Esophagus muscularis mucosa (tissue), 3 donors: ENCODE results near the gene PGP.

Experiments used
- POLR2AphosphoS5 ChIP-seq, 2 donors: sonication (generic); formaldehyde crosslinking; IDR thresholded peaks; one replicate each; pipeline ENCODE4 v1.6.1; 2017; ENCODE audit warnings: antibody characterized with exemption in 2 of 2
- TF ChIP-seq, protein P1 (sequence below), 3 experiments: fragments of 200-600 bp in 2 of 3; fragments of 450-650 bp in 1 of 3; sonication (generic) in 2 of 3; IDR thresholded peaks; one replicate each; pipeline ENCODE4 v1.5.1; 2017 to 2019; ENCODE audit warnings: antibody characterized with exemption in 3 of 3, mild to moderate bottlenecking in 2 of 3, moderate library complexity in 1 of 3

DNA sequence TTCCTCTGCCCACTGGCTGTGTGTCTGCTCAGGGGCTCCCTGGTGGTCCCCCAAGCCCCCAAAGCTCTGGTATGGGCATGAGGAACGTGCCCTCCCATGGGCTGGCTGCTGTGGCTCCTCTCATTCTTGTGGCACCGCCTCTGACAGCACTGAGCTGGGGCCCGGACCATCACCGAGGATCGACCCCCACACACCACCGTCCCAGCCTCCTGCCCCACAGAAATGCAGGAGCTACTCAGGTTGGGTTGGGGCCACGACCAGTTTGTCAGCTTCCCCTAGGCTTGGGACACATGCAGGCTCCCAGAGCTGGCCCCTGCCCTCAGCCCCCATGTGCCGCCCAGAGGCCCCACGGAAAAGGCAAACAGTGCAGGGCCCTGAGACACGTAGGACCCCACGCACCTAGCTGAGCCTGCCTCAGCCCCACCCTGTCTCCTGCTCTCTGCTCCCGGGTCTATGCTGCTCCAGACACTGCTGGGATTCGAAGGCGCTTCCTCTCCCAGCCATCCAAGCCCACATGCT lies 15.0 kb downstream of the PGP start:
- no peak for TF ChIP-seq POLR2AphosphoS5 (IDR thresholded peaks at IDR 0.05)
- TF ChIP-seq, protein P1, sequence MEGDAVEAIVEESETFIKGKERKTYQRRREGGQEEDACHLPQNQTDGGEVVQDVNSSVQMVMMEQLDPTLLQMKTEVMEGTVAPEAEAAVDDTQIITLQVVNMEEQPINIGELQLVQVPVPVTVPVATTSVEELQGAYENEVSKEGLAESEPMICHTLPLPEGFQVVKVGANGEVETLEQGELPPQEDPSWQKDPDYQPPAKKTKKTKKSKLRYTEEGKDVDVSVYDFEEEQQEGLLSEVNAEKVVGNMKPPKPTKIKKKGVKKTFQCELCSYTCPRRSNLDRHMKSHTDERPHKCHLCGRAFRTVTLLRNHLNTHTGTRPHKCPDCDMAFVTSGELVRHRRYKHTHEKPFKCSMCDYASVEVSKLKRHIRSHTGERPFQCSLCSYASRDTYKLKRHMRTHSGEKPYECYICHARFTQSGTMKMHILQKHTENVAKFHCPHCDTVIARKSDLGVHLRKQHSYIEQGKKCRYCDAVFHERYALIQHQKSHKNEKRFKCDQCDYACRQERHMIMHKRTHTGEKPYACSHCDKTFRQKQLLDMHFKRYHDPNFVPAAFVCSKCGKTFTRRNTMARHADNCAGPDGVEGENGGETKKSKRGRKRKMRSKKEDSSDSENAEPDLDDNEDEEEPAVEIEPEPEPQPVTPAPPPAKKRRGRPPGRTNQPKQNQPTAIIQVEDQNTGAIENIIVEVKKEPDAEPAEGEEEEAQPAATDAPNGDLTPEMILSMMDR (IDR thresholded peaks at IDR 0.05), result no peak
